A673 (cell line): ENCODE measurements around the gene MEX3C. TPM values are rescaled to one million over a fixed set of nuclear protein-coding genes. Genes with fewer than 3 reads are reported as not detected.

ENCODE experiments used
- BruUV-seq: library from RNA; stranded (reverse); fragments of 400-500 nt; replicated peaks from 2 replicates; lab custom pipeline; 2021; lab: Mats Ljungman, UMichigan
- CTCF ChIA-PET: fragments of 300-600 bp; sonication (Branson Sonifier 250); formaldehyde crosslinking; loops from one replicate; lab custom pipeline; 2022; ENCODE audit warnings: antibody characterized with exemption; lab: Charles Lee
- POLR2A ChIA-PET: fragments of 300-600 bp; sonication (Branson Sonifier 250); formaldehyde crosslinking; loops from one replicate; lab custom pipeline; 2022; ENCODE audit warnings: antibody characterized with exemption; ENCODE audit not compliant: low non-redundant PET; lab: Charles Lee
- DNase-seq: peaks from one replicate; pipeline ENCODE4 v3.0.0-alpha.2; 2015; ENCODE audit warnings: low spot score
- H3K27ac ChIP-seq: fragments of 200-600 bp; sonication (generic); 2 replicates; pipeline ENCODE4 v1.5.1; 2016; ENCODE audit warnings: mixed run types, low read depth, mild to moderate bottlenecking, mixed read lengths, antibody characterized with exemption, low read length; ENCODE audit not compliant: poor library complexity, severe bottlenecking
- H3K27me3 ChIP-seq: fragments of 200-600 bp; sonication (generic); replicated peaks from 2 replicates; pipeline ENCODE4 v1.6.1; 2017; ENCODE audit warnings: mixed run types, low read depth, mild to moderate bottlenecking, mixed read lengths, antibody characterized with exemption, low read length; ENCODE audit not compliant: insufficient read depth, poor library complexity
- H3K36me3 ChIP-seq: fragments of 200-600 bp; sonication (generic); 2 replicates; pipeline ENCODE4 v1.6.1; 2016; ENCODE audit warnings: mixed run types, mild to moderate bottlenecking, mixed read lengths, antibody characterized with exemption, low read length; ENCODE audit not compliant: insufficient read depth, poor library complexity, severe bottlenecking
- H3K4me1 ChIP-seq: fragments of 200-600 bp; sonication (generic); 2 replicates; pipeline ENCODE4 v1.6.1; 2017; ENCODE audit warnings: mixed run types, mild to moderate bottlenecking, mixed read lengths, antibody characterized with exemption, low read length; ENCODE audit not compliant: insufficient read depth, poor library complexity, severe bottlenecking
- H3K4me3 ChIP-seq: fragments of 200-600 bp; sonication (generic); 2 replicates; pipeline ENCODE4 v1.5.1; 2016; ENCODE audit warnings: low read depth, mixed run types, mild to moderate bottlenecking, mixed read lengths, low read length; ENCODE audit not compliant: poor library complexity, severe bottlenecking
- H3K9me3 ChIP-seq: fragments of 200-600 bp; sonication (generic); 2 replicates; pipeline ENCODE4 v1.6.1; 2016; ENCODE audit warnings: mixed run types, low read depth, mild to moderate bottlenecking, mixed read lengths, antibody characterized with exemption, low read length; ENCODE audit not compliant: poor library complexity, severe bottlenecking
- CTCF ChIP-seq: fragments of 300-800, 200-600 bp; sonication (generic); conservative IDR thresholded peaks from 2 replicates; pipeline ENCODE4 v1.5.1; 2017; ENCODE audit warnings: low read depth, mild to moderate bottlenecking, antibody characterized with exemption, low read length, moderate library complexity, mixed read lengths
- EZH2 ChIP-seq: fragments of 200-600 bp; sonication (generic); IDR thresholded peaks from 2 replicates; pipeline ENCODE4 v1.6.1; 2017; ENCODE audit warnings: borderline replicate concordance, low read depth, mild to moderate bottlenecking, mixed read lengths, antibody characterized with exemption, low read length; ENCODE audit not compliant: poor library complexity, severe bottlenecking
- intact Hi-C: fragments of 100-400 bp; cut with micrococcal nuclease; formaldehyde crosslinking; loops from one replicate; pipeline ENCODE4 v1.10.0; 2022; ENCODE audit not compliant: unreplicated experiment
- total RNA-seq: library from RNA; stranded (reverse); gene quantifications from 2 replicates; pipeline ENCODE4 v1.2.3, GENCODE V29; 2021

MEX3C gene
- total RNA-seq, 1 experiment from 2014 or later: 60.2 TPM

GRCh38 chr18:51171223-51171622 is 26.3 kb downstream of the MEX3C start:
- H3K4me1 ChIP-seq: peaks cover 21% of the 10 kb centered on the region
- TF ChIP-seq CTCF (no peak), EZH2 (no peak)
- intact Hi-C loops: no loop called here
- no peaks in the 10 kb centered on the region for H3K9me3 ChIP-seq
- no peak overlapping the region for H3K4me3 ChIP-seq
- POLR2A ChIA-PET: no interaction called here
- H3K36me3 ChIP-seq: peaks cover 11% of the 10 kb centered on the region
- no peak overlapping the region for H3K27ac ChIP-seq
- CTCF ChIA-PET: interaction anchor here (0.7 kb wide), 1 partner anchor 105 kb away, joined by 3 read pairs; no protein-coding TSS in a partner anchor
- BruUV-seq: no TSS peak
- no peaks in the 10 kb centered on the region for H3K27me3 ChIP-seq
- no peak for DNase-seq

GRCh38 chr18:51170664-51171063 is 26.8 kb downstream of the MEX3C start:
- intact Hi-C loops: no loop called here
- TF ChIP-seq CTCF (no peak), EZH2 (no peak)
- CTCF ChIA-PET: no interaction called here

GRCh38 chr18:51169731-51170130 is 27.8 kb downstream of the MEX3C start:
- intact Hi-C loops: no loop called here

More at GRCh38 chr18:51170664-51171063, 26.8 kb downstream of the MEX3C start:
- peaks cover 5% of the 10 kb centered on the region for H3K36me3 ChIP-seq
- H3K4me3 ChIP-seq: no peak overlapping the region
- no peak for DNase-seq
- POLR2A ChIA-PET: no interaction called here
- H3K9me3 ChIP-seq: no peaks in the 10 kb centered on the region
- peaks cover 21% of the 10 kb centered on the region for H3K4me1 ChIP-seq
- H3K27ac ChIP-seq: no peak overlapping the region
- BruUV-seq: no TSS peak
- no peaks in the 10 kb centered on the region for H3K27me3 ChIP-seq

More at GRCh38 chr18:51169731-51170130, 27.8 kb downstream of the MEX3C start:
- Histone ChIP-seq H3K27ac (no peak overlapping the region), H3K4me1 (peaks cover 21% of the 10 kb centered on the region), H3K36me3 (no peaks in the 10 kb centered on the region), H3K27me3 (no peaks in the 10 kb centered on the region), H3K9me3 (no peaks in the 10 kb centered on the region), H3K4me3 (no peak overlapping the region)
- no peak for TF ChIP-seq EZH2
- no peak for TF ChIP-seq CTCF
- BruUV-seq: no TSS peak
- ChIA-PET POLR2A (no interaction called here), CTCF (no interaction called here)
- DNase-seq: no peak
